Lower leg skin (tissue), 3 donors: ENCODE measurements around the gene ADCY2.

Experiments
- POLR2A ChIP-seq, 2 donors: fragments of 450-650 bp; IDR thresholded peaks; one replicate each; pipeline ENCODE4 v1.6.1; 2016 to 2017; ENCODE audit warnings: antibody characterized with exemption in 2 of 2, mild to moderate bottlenecking in 1 of 2, moderate library complexity in 1 of 2
- TF ChIP-seq, protein P1 (sequence below), 3 donors: fragments of 450-650 bp; IDR thresholded peaks; one replicate each; pipeline ENCODE4 v1.5.1; 2016; ENCODE audit warnings: antibody characterized with exemption in 3 of 3, mild to moderate bottlenecking in 3 of 3, moderate library complexity in 2 of 3

DNA sequence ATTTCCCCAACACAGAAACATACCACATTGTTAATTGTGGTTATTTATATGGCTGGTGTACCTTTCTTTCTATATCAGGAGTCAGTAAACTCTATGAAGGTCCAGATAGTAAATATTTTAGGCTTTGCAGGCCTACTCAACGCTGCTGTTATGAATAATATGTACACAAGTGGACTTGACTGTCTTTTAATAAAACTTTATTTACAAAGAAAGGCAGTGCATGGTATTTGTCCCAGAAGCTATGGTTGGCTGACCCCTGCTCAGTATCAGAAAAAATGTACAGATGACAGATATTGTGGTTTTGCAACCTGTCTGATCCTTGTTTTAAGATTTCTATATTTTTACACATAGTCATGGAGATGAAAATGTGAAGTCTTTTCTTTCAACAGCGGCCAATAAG lies 478.7 kb downstream of the ADCY2 start:
- TF ChIP-seq, protein P1, sequence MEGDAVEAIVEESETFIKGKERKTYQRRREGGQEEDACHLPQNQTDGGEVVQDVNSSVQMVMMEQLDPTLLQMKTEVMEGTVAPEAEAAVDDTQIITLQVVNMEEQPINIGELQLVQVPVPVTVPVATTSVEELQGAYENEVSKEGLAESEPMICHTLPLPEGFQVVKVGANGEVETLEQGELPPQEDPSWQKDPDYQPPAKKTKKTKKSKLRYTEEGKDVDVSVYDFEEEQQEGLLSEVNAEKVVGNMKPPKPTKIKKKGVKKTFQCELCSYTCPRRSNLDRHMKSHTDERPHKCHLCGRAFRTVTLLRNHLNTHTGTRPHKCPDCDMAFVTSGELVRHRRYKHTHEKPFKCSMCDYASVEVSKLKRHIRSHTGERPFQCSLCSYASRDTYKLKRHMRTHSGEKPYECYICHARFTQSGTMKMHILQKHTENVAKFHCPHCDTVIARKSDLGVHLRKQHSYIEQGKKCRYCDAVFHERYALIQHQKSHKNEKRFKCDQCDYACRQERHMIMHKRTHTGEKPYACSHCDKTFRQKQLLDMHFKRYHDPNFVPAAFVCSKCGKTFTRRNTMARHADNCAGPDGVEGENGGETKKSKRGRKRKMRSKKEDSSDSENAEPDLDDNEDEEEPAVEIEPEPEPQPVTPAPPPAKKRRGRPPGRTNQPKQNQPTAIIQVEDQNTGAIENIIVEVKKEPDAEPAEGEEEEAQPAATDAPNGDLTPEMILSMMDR (IDR thresholded peaks at IDR 0.05), result no peak
- no peak for TF ChIP-seq POLR2A (IDR thresholded peaks at IDR 0.05)
